Prostate gland (tissue), 2 donors: ENCODE measurements around the gene NFKB1.

ENCODE experiments used
- POLR2A ChIP-seq: fragments of 450-650 bp; IDR thresholded peaks from one replicate; pipeline ENCODE4 v1.6.1; 2016; ENCODE audit warnings: antibody characterized with exemption, mild to moderate bottlenecking
- TF ChIP-seq, protein P1 (sequence below), 4 experiments: fragments of 200-600 bp in 2 of 4; fragments of 450-650 bp in 2 of 4; sonication (generic) in 2 of 4; IDR thresholded peaks; 1 replicate in 3 of 4; 2 replicates in 1 of 4; pipeline ENCODE4 v1.5.1; 2016 to 2019; ENCODE audit warnings: antibody characterized with exemption in 4 of 4, mild to moderate bottlenecking in 2 of 4, moderate library complexity in 2 of 4

- no peak for TF ChIP-seq POLR2A
- TF ChIP-seq, protein P1, sequence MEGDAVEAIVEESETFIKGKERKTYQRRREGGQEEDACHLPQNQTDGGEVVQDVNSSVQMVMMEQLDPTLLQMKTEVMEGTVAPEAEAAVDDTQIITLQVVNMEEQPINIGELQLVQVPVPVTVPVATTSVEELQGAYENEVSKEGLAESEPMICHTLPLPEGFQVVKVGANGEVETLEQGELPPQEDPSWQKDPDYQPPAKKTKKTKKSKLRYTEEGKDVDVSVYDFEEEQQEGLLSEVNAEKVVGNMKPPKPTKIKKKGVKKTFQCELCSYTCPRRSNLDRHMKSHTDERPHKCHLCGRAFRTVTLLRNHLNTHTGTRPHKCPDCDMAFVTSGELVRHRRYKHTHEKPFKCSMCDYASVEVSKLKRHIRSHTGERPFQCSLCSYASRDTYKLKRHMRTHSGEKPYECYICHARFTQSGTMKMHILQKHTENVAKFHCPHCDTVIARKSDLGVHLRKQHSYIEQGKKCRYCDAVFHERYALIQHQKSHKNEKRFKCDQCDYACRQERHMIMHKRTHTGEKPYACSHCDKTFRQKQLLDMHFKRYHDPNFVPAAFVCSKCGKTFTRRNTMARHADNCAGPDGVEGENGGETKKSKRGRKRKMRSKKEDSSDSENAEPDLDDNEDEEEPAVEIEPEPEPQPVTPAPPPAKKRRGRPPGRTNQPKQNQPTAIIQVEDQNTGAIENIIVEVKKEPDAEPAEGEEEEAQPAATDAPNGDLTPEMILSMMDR (IDR thresholded peaks at IDR 0.05), result no peak
Measured at GRCh38 chr4:102614801-102615200, 113.6 kb downstream of the NFKB1 start.
